ENCODE results near the gene PLAAT4.

The PLAAT4 gene

DNA sequence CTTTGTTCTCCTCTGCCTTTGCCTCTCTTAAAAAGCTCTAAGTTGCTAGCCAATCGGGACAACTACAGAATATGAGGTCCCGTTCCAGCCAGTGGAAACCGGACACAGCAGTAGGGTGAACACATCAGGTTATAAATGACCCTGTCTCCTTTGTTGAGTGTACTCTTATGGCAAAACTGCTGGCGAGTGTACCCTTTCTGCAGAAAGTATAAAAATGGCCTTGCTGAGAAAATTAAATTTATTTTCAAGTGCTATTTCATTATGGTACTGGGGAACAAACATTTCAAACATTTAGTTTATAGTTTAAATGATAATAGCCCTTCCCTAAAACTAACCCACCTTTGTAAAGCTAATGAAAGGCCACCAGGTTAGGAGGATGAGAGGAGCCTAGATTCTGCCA is 36.7 kb upstream of the PLAAT4 start:
- no peaks in the 10 kb centered on the region for H3K9me2 ChIP-seq (replicated peaks; ENCODE audit: low read depth, low read length)
- H3F3A ChIP-seq (ENCODE audit: low read depth) = peaks cover 5% of the 10 kb centered on the region; the same call in 1 of the 2 replicates
- H3K4me3 ChIP-seq (ENCODE audit: low read length, poor library complexity, severe bottlenecking) = no peak overlapping the region
- TF ChIP-seq CTCF (conservative IDR thresholded peaks at IDR 0.05; ENCODE audit: low read length) (no peak), EZH2phosphoT487 (IDR thresholded peaks at IDR 0.05; ENCODE audit: borderline replicate concordance) (no peak)
- no peaks in the 10 kb centered on the region for H3K27me3 ChIP-seq (ENCODE audit: insufficient read depth, low read length, poor library complexity, severe bottlenecking)
- H3K9me3 ChIP-seq (ENCODE audit: insufficient read depth, low read depth, low read length) = peaks cover 5% of the 10 kb centered on the region; the same call in 1 of the 2 replicates
- no peak overlapping the region for H3K9ac ChIP-seq (ENCODE audit: low read depth, low read length, poor library complexity, severe bottlenecking)
- no peak overlapping the region for H2AFZ ChIP-seq (ENCODE audit: low read length)
- peaks cover 37% of the 10 kb centered on the region for H3K4me1 ChIP-seq (ENCODE audit: insufficient read depth, low read length, poor library complexity, severe bottlenecking)
- H3K36me3 ChIP-seq (ENCODE audit: insufficient read depth, low read length) = no peaks in the 10 kb centered on the region
- no peaks in the 10 kb centered on the region for H3K79me2 ChIP-seq (ENCODE audit: insufficient read depth, low read length)
- no peak overlapping the region for H3K4me2 ChIP-seq (ENCODE audit: low read depth, low read length, poor library complexity, severe bottlenecking)
- H4K20me1 ChIP-seq (ENCODE audit: insufficient read depth, low read length, poor library complexity, severe bottlenecking) = no peaks in the 10 kb centered on the region

DNA sequence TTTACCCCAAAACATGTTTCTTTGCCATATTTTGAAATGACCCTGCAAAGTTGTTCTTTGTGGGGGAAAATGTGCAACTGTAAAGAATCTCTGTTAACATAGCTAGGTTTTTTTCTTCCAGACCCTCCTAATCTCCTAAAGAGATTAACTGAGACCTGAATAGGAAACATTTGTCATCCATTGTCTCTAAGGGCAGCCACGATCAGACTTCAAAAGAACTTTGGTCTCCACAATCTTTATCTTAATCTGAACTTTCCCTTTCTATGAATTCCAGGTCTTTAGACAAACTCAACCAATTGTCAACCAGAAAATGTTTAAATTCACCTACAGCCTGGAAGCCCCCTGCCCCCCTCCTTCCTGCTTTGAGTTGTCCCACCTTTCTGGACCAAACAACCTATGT is 35.4 kb upstream of the PLAAT4 start:
- peaks cover 5% of the 10 kb centered on the region; the same call in 1 of the 2 replicates for H3F3A ChIP-seq (ENCODE audit: low read depth)
- H4K20me1 ChIP-seq (ENCODE audit: insufficient read depth, low read length, poor library complexity, severe bottlenecking) = no peaks in the 10 kb centered on the region
- no peaks in the 10 kb centered on the region for H3K36me3 ChIP-seq (ENCODE audit: insufficient read depth, low read length)
- H2AFZ ChIP-seq (ENCODE audit: low read length) = no peak overlapping the region
- H3K4me2 ChIP-seq (ENCODE audit: low read depth, low read length, poor library complexity, severe bottlenecking) = no peak overlapping the region
- H3K9me2 ChIP-seq (replicated peaks; ENCODE audit: low read depth, low read length) = no peaks in the 10 kb centered on the region
- H3K9me3 ChIP-seq (ENCODE audit: insufficient read depth, low read depth, low read length) = peaks cover 5% of the 10 kb centered on the region; the same call in 1 of the 2 replicates
- no peak overlapping the region for H3K4me3 ChIP-seq (ENCODE audit: low read length, poor library complexity, severe bottlenecking)
- H3K27me3 ChIP-seq (ENCODE audit: insufficient read depth, low read length, poor library complexity, severe bottlenecking) = no peaks in the 10 kb centered on the region
- no peak overlapping the region for H3K9ac ChIP-seq (ENCODE audit: low read depth, low read length, poor library complexity, severe bottlenecking)
- TF ChIP-seq CTCF (conservative IDR thresholded peaks at IDR 0.05; ENCODE audit: low read length) = no peak
- H3K79me2 ChIP-seq (ENCODE audit: insufficient read depth, low read length) = peaks cover 2% of the 10 kb centered on the region; the same call in 1 of the 2 replicates
- peaks cover 50% of the 10 kb centered on the region for H3K4me1 ChIP-seq (ENCODE audit: insufficient read depth, low read length, poor library complexity, severe bottlenecking)

DNA sequence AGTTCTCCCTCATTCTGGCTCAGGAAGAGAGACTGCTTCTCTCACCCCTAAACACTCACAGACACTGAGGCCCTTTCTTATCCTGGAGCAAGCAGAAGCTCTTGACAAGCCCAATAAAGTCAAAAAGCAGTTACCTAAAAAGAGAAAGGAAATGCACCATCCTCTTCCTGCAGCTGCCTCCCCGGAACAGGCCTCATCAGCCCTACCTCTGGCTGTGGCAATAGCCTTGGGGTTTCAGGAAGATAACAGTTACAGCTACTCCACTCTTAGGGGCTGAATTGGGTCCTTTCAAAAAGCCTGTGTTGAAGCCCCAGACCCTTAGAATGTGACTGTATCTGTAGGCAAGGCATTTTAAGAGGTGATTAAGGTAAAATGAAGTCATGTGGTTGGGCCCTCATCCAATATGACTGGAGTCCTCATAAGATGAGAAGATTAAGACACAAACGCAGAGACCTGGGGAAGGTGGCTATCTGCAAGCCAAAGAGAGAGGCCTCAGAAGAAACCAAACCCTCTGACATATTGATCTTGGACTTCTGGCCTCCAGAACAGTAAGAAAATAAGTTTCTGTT is 34.3 kb upstream of the PLAAT4 start:
- no peaks in the 10 kb centered on the region for H3K27me3 ChIP-seq (ENCODE audit: insufficient read depth, low read length, poor library complexity, severe bottlenecking)
- H4K20me1 ChIP-seq (ENCODE audit: insufficient read depth, low read length, poor library complexity, severe bottlenecking) = no peaks in the 10 kb centered on the region
- TF ChIP-seq CTCF (conservative IDR thresholded peaks at IDR 0.05; ENCODE audit: low read length) = no peak
- TF ChIP-seq EZH2phosphoT487 (IDR thresholded peaks at IDR 0.05; ENCODE audit: borderline replicate concordance) = no peak
- peak overlapping the region; percentile 24 for H3K4me3 ChIP-seq (ENCODE audit: low read length, poor library complexity, severe bottlenecking)
- peaks cover 13% of the 10 kb centered on the region for H3K79me2 ChIP-seq (ENCODE audit: insufficient read depth, low read length)
- H2AFZ ChIP-seq (ENCODE audit: low read length) = peak overlapping the region; percentile 67
- no peaks in the 10 kb centered on the region for H3K36me3 ChIP-seq (ENCODE audit: insufficient read depth, low read length)
- peak overlapping the region; percentile 58 for H3K9ac ChIP-seq (ENCODE audit: low read depth, low read length, poor library complexity, severe bottlenecking)
- H3K9me3 ChIP-seq (ENCODE audit: insufficient read depth, low read depth, low read length) = peaks cover 5% of the 10 kb centered on the region; the same call in 1 of the 2 replicates
- peaks cover 5% of the 10 kb centered on the region; the same call in 1 of the 2 replicates for H3F3A ChIP-seq (ENCODE audit: low read depth)
- H3K9me2 ChIP-seq (replicated peaks; ENCODE audit: low read depth, low read length) = no peaks in the 10 kb centered on the region
- peak overlapping the region; percentile 63 for H3K4me2 ChIP-seq (ENCODE audit: low read depth, low read length, poor library complexity, severe bottlenecking)
- peaks cover 61% of the 10 kb centered on the region for H3K4me1 ChIP-seq (ENCODE audit: insufficient read depth, low read length, poor library complexity, severe bottlenecking)
